GM12891 (cell line): Measurements from ENCODE around the gene HSD17B1.

Experiments
- POLR2A ChIP-seq: IDR thresholded peaks from 2 replicates; pipeline ENCODE4 v1.6.1; 2011; ENCODE audit warnings: low read depth, low read length, control low read depth
- TAF1 ChIP-seq: IDR thresholded peaks from 2 replicates; pipeline ENCODE4 v1.6.1; 2011; ENCODE audit warnings: low read depth, low read length, control low read depth

GRCh38 chr17:42509409-42509808, 43.3 kb upstream of the HSD17B1 start:
- no peak for TF ChIP-seq POLR2A
- TF ChIP-seq TAF1, result no peak
